Keratinocyte (primary cell): ENCODE data around the gene ADAD2. TPM values are rescaled to one million over a fixed set of nuclear protein-coding genes. Genes with fewer than 3 reads are reported as not detected.

Experiments used
- DNase-seq: peaks from one replicate; pipeline ENCODE4 v3.0.0-alpha.2; 2011; ENCODE audit warnings: low read depth, missing footprints, low spot score
- FAIRE-seq: peaks from 2 replicates; lab custom pipeline; 2011; peaks lifted over from hg19 to GRCh38; lab: Jason Lieb, UNC
- H2AFZ ChIP-seq: 2 replicates; pipeline ENCODE4 v1.6.0; 2012; ENCODE audit warnings: low read length, control low read depth, inconsistent platforms; ENCODE audit not compliant: control insufficient read depth
- H3K27ac ChIP-seq: 2 replicates; pipeline ENCODE4 v1.5.1; 2011; ENCODE audit warnings: low read length; ENCODE audit not compliant: control insufficient read depth, insufficient read depth
- H3K27me3 ChIP-seq: 3 replicates; pipeline ENCODE4 v1.6.0; 2011; ENCODE audit warnings: low read length; ENCODE audit not compliant: control insufficient read depth, insufficient read depth; ENCODE audit errors: extremely low read depth
- H3K36me3 ChIP-seq, 2 experiments: 2 replicates in 1 of 2; 3 replicates in 1 of 2; pipeline ENCODE4 v1.5.1; 2011; ENCODE audit warnings: low read length in 2 of 2, mild to moderate bottlenecking in 1 of 2; ENCODE audit not compliant: control insufficient read depth in 2 of 2, insufficient read depth in 2 of 2; ENCODE audit errors: extremely low read depth in 1 of 2
- H3K4me1 ChIP-seq: 3 replicates; pipeline ENCODE4 v1.5.1; 2011; ENCODE audit warnings: low read length; ENCODE audit not compliant: control insufficient read depth, insufficient read depth; ENCODE audit errors: extremely low read depth
- H3K4me2 ChIP-seq: 3 replicates; pipeline ENCODE4 v1.6.0; 2011; ENCODE audit warnings: low read depth, low read length; ENCODE audit not compliant: control insufficient read depth, insufficient read depth; ENCODE audit errors: extremely low read depth
- H3K4me3 ChIP-seq, 3 experiments: fragments of 200-600 bp in 1 of 3; sonication (generic) in 1 of 3; 2 replicates in 2 of 3; 3 replicates in 1 of 3; pipeline ENCODE4 v1.5.1; 2011 to 2016; ENCODE audit warnings: low read length in 3 of 3, mild to moderate bottlenecking in 3 of 3, control low read depth in 2 of 3, inconsistent platforms in 1 of 3, low read depth in 1 of 3, mixed read lengths in 1 of 3, mixed run types in 1 of 3, moderate library complexity in 1 of 3; ENCODE audit not compliant: control insufficient read depth in 2 of 3, insufficient read depth in 2 of 3; ENCODE audit errors: extremely low read depth in 1 of 3
- H3K79me2 ChIP-seq: 2 replicates; pipeline ENCODE4 v1.6.0; 2012; ENCODE audit warnings: low read length; ENCODE audit not compliant: control insufficient read depth, insufficient read depth
- H3K9ac ChIP-seq: 3 replicates; pipeline ENCODE4 v1.6.0; 2011; ENCODE audit warnings: low read length; ENCODE audit not compliant: control insufficient read depth, insufficient read depth; ENCODE audit errors: extremely low read depth
- H3K9me1 ChIP-seq: 3 replicates; pipeline ENCODE4 v1.6.0; 2011; ENCODE audit warnings: low read length; ENCODE audit not compliant: control insufficient read depth, insufficient read depth; ENCODE audit errors: extremely low read depth
- H3K9me3 ChIP-seq: 2 replicates; pipeline ENCODE4 v1.5.1; 2012; ENCODE audit warnings: low read depth, low read length; ENCODE audit not compliant: control insufficient read depth
- H4K20me1 ChIP-seq: 3 replicates; pipeline ENCODE4 v1.6.0; 2011; ENCODE audit warnings: low read length; ENCODE audit not compliant: control insufficient read depth, insufficient read depth; ENCODE audit errors: extremely low read depth
- EZH2 ChIP-seq: IDR thresholded peaks from one replicate; pipeline ENCODE4 v1.6.1; 2012; ENCODE audit warnings: inconsistent platforms, mild to moderate bottlenecking, low read length, moderate library complexity
- dilution Hi-C: fragments of 300-500 bp; cut with MboI; formaldehyde crosslinking; loops from one replicate; pipeline ENCODE4 v1.7.0; 2020; ENCODE audit warnings: low sequenced_read_pairs; ENCODE audit not compliant: extremely low pct_ligation_motif_present
- polyA plus RNA-seq, 5 experiments: library from polyadenylated mRNA; depleted of rRNA in 3 of 5; stranded (reverse) in 3 of 5; stranded (forward) in 1 of 5; unstranded in 1 of 5; fragments of >200 nt; gene quantifications; 1 replicate in 1 of 5; 2 replicates in 3 of 5; 3 replicates in 1 of 5; pipeline versions ENCODE4 v1.2.1 to v1.2.3, GENCODE V29; 2011 to 2012; ENCODE audit warnings: missing spikeins in 2 of 5, low read depth in 1 of 5, low replicate concordance in 1 of 5
- TF ChIP-seq, protein P1 (sequence below), 3 experiments: IDR thresholded peaks in 1 of 3; conservative IDR thresholded peaks in 1 of 3; optimal IDR thresholded peaks in 1 of 3; 2 replicates in 2 of 3; 3 replicates in 1 of 3; pipeline versions ENCODE3 to v1.5.1; 2011; ENCODE audit warnings: low read length in 3 of 3, mild to moderate bottlenecking in 3 of 3, moderate library complexity in 2 of 3, control low read depth in 1 of 3, inconsistent platforms in 1 of 3; ENCODE audit not compliant: insufficient read depth in 2 of 3; ENCODE audit errors: extremely low read depth in 1 of 3

The ADAD2 gene
- polyA plus RNA-seq, 1 donor (not counting 4 experiments of a cell fraction or from before 2014, with no cell fraction given): not detected

DNA sequence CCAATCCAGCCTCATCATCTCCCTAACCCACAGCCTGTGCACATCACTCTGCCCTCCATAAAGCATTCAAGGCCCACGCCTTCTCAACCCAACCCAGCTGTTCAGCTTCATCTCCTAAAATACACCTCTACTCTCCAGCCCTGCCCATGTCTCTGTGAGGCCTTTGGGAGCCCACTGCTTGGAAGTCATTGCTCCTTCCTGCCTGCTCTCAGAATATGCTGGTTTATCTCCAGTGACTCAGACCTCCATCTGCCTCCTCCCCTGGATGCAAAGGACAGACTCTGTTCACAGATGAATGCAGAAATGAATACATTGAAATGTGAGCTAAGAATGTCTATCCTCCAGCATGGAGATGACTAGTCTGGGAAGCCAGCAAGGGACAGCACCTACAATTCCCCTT is 29.9 kb downstream of the ADAD2 start:
- no peak for DNase-seq
- dilution Hi-C loops: no loop called here

DNA sequence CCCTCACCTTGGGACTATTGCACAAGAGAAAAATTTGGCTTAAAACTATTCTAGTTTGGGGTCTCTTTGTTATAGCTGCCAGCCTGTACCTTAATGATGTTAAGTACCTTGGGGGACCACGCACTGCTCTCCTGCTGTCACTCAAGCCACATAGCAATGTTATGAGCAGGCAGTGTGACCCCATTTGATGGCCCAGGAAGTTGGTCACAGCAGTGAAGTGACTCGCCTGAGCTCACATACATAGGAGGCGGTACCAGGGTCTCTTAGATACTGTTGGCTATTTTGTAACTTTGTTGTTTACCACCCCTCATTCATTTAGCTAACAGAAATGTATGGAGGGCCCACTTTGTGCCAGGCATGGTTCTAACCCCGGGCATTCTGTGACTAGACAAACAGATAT is 32.5 kb downstream of the ADAD2 start:
- no peak overlapping the region for H3K4me2 ChIP-seq
- TF ChIP-seq, protein P1, sequence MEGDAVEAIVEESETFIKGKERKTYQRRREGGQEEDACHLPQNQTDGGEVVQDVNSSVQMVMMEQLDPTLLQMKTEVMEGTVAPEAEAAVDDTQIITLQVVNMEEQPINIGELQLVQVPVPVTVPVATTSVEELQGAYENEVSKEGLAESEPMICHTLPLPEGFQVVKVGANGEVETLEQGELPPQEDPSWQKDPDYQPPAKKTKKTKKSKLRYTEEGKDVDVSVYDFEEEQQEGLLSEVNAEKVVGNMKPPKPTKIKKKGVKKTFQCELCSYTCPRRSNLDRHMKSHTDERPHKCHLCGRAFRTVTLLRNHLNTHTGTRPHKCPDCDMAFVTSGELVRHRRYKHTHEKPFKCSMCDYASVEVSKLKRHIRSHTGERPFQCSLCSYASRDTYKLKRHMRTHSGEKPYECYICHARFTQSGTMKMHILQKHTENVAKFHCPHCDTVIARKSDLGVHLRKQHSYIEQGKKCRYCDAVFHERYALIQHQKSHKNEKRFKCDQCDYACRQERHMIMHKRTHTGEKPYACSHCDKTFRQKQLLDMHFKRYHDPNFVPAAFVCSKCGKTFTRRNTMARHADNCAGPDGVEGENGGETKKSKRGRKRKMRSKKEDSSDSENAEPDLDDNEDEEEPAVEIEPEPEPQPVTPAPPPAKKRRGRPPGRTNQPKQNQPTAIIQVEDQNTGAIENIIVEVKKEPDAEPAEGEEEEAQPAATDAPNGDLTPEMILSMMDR (optimal IDR thresholded peaks at IDR 0.05 in 1 of 3, IDR thresholded peaks at IDR 0.05 in 1 of 3, conservative IDR thresholded peaks at IDR 0.05 in 1 of 3; ENCODE audit: extremely low read depth in 1 of 3, insufficient read depth in 2 of 3, low read length in 3 of 3): no peak
- no peak for TF ChIP-seq EZH2
- H3K4me1 ChIP-seq: no peaks in the 10 kb centered on the region
- peaks cover 7% of the 10 kb centered on the region for H3K27me3 ChIP-seq
- no peak for FAIRE-seq
- H3K9ac ChIP-seq: no peak overlapping the region
- dilution Hi-C loops: no loop called here
- no peaks in the 10 kb centered on the region for H4K20me1 ChIP-seq
- no peaks in the 10 kb centered on the region for H3K9me3 ChIP-seq
- no peak overlapping the region for H3K4me3 ChIP-seq
- H3K79me2 ChIP-seq: no peaks in the 10 kb centered on the region
- H3K9me1 ChIP-seq: no peaks in the 10 kb centered on the region
- H3K36me3 ChIP-seq: no peaks in the 10 kb centered on the region
- DNase-seq: no peak
- no peak overlapping the region for H3K27ac ChIP-seq
- H2AFZ ChIP-seq: no peak overlapping the region

More for the DNA sequence above, 29.9 kb downstream of the ADAD2 start:
- TF ChIP-seq EZH2: no peak
- TF ChIP-seq, protein P1 (optimal IDR thresholded peaks at IDR 0.05 in 1 of 3, IDR thresholded peaks at IDR 0.05 in 1 of 3, conservative IDR thresholded peaks at IDR 0.05 in 1 of 3; ENCODE audit: extremely low read depth in 1 of 3, insufficient read depth in 2 of 3, low read length in 3 of 3): no peak
- Histone ChIP-seq H3K36me3 (no peaks in the 10 kb centered on the region), H2AFZ (no peak overlapping the region), H4K20me1 (no peaks in the 10 kb centered on the region), H3K27ac (no peak overlapping the region), H3K4me2 (no peak overlapping the region), H3K9me3 (no peaks in the 10 kb centered on the region), H3K4me3 (no peak overlapping the region), H3K79me2 (no peaks in the 10 kb centered on the region), H3K27me3 (peaks cover 7% of the 10 kb centered on the region), H3K9me1 (no peaks in the 10 kb centered on the region), H3K4me1 (no peaks in the 10 kb centered on the region), H3K9ac (no peak overlapping the region)
- no peak for FAIRE-seq
